Thyroid gland (tissue), 4 donors: ENCODE results near the gene ZBTB7C.

Experiments used
- POLR2A ChIP-seq, 2 donors: fragments of 450-650 bp; IDR thresholded peaks; one replicate each; pipeline ENCODE4 v1.6.1; 2017; ENCODE audit warnings: antibody characterized with exemption in 2 of 2, mild to moderate bottlenecking in 2 of 2, moderate library complexity in 1 of 2
- TF ChIP-seq, protein P1 (sequence below), 6 experiments: fragments of 200-600 bp in 3 of 6; fragments of 450-650 bp in 3 of 6; sonication (generic) in 3 of 6; IDR thresholded peaks; one replicate each; pipeline ENCODE4 v1.5.1; 2016 to 2019; ENCODE audit warnings: antibody characterized with exemption in 6 of 6, mild to moderate bottlenecking in 2 of 6, inconsistent platforms in 1 of 6, moderate library complexity in 1 of 6

DNA sequence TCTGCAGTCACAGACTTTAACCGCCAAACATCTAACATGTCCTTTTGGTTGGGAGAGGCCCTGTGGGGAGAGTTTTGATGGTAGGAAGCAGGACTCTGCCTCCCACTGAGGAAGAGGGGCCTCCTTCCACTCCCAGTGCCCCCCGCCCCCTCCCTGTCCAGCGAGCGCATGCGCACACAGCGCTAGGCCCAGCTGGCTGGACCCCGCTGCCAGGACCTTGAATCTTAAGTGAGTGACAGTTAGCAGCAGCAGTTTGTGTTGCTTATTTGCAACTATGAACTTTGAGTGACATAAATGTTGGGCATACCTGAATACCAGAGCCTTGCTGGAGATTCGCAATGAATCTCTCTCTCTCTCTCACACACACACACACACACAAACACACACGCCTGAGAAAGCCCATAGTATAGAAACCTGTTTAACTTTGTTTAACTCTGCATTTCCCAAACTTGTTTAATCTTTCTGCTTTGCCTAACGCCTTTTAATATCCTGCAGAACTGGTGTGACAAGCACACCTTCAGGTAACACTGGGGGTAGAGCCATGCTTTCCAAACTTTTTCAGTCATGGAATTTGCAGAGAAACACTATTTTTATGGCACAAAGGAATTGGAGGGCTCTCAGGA, 344.1 kb downstream of the ZBTB7C start:
- TF ChIP-seq, protein P1, sequence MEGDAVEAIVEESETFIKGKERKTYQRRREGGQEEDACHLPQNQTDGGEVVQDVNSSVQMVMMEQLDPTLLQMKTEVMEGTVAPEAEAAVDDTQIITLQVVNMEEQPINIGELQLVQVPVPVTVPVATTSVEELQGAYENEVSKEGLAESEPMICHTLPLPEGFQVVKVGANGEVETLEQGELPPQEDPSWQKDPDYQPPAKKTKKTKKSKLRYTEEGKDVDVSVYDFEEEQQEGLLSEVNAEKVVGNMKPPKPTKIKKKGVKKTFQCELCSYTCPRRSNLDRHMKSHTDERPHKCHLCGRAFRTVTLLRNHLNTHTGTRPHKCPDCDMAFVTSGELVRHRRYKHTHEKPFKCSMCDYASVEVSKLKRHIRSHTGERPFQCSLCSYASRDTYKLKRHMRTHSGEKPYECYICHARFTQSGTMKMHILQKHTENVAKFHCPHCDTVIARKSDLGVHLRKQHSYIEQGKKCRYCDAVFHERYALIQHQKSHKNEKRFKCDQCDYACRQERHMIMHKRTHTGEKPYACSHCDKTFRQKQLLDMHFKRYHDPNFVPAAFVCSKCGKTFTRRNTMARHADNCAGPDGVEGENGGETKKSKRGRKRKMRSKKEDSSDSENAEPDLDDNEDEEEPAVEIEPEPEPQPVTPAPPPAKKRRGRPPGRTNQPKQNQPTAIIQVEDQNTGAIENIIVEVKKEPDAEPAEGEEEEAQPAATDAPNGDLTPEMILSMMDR (IDR thresholded peaks at IDR 0.05): no peak
- no peak for TF ChIP-seq POLR2A (IDR thresholded peaks at IDR 0.05)
